GM13977 (cell line): ENCODE results near the gene UNC5B.
"Not testable (repeated sequence)": the region's sequence is repeated elsewhere in the genome, so short reads cannot be mapped to it uniquely, and the experiment has no call there.

ENCODE experiments used
- DNase-seq: peaks from one replicate; pipeline ENCODE4 v3.0.0; 2012; ENCODE audit warnings: low spot score
- in situ Hi-C: fragments of 300-500 bp; cut with MboI; formaldehyde crosslinking; loops from one replicate; pipeline ENCODE4 v1.12.0; 2022; ENCODE audit warnings: low sequenced_read_pairs, low pct_unique_long_range_greater_than_20kb, mixed read lengths, inconsistent platforms; ENCODE audit not compliant: unreplicated experiment
- TF ChIP-seq, protein P1 (sequence below): IDR thresholded peaks from 2 replicates; pipeline ENCODE4 v1.5.1; 2012; ENCODE audit warnings: mild to moderate bottlenecking, control low read depth; ENCODE audit not compliant: insufficient read depth; ENCODE audit errors: extremely low read depth, missing control alignments

UNC5B gene

DNA sequence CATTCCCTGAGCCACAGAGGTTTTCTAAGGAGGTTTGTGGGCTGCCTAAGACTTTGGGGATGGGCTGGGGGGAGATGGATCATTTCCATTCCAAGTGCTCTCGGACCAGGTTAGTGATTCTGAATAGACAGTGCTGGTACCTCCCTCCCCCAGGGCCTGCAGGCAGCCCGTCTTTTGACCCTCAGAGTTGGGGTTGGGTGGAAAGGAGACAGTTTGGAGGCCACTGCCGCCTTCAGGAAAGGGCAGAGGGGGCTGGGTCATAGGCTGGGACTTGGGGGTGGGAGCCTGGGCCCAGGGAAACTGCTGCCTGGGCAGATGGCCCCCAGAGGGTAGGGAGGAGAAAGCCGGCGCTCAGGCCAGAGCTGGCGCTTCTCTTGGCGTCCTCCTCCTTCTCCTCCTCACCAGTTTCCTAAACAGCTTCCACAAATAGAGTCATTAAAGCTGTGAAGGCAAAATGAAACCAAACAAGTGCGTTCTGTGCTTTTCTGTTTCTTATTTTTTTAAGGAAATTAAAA is 4.4 kb downstream of the UNC5B start:
- DNase-seq, result peak; percentile 29
- TF ChIP-seq, protein P1, sequence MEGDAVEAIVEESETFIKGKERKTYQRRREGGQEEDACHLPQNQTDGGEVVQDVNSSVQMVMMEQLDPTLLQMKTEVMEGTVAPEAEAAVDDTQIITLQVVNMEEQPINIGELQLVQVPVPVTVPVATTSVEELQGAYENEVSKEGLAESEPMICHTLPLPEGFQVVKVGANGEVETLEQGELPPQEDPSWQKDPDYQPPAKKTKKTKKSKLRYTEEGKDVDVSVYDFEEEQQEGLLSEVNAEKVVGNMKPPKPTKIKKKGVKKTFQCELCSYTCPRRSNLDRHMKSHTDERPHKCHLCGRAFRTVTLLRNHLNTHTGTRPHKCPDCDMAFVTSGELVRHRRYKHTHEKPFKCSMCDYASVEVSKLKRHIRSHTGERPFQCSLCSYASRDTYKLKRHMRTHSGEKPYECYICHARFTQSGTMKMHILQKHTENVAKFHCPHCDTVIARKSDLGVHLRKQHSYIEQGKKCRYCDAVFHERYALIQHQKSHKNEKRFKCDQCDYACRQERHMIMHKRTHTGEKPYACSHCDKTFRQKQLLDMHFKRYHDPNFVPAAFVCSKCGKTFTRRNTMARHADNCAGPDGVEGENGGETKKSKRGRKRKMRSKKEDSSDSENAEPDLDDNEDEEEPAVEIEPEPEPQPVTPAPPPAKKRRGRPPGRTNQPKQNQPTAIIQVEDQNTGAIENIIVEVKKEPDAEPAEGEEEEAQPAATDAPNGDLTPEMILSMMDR, result no peak

DNA sequence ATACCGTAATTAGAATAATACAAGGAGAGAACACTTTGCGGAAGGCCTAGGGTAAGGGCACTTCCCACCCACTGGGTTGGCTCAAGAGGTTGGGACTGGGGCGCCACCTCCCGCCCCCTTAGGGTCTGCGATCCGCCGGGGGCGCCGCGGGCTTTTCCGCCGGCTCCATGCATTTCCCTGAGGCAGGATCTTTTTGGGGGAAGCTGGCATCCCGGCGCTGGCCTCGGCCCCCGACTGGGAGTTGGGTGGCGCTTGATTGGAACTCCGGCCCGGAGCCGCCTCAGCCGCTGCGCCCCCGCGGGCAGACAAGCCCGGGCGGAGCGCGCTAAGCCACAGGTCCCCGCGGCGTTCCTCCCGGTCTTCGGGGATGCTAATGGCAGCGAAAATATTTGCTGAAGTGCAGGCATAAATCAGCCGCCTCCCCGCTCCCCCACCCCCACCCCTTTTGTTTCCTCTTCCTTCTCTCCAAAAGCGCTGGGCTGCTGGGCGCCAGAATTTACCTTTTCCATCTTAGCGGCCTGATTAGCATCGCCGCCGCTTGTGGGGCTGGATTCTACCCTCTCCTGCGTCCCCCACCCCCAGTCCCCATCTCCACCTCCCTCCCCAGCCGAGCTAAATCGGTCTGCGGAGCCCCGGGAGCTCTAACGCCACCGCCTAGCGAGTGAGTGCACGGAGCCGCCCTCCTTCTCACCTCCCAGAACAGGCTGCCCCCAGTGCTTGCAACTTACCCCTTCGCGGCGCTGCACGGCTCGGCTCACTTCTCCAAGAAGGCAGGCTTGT is 5.1 kb downstream of the UNC5B start:
- DNase-seq, result peak; percentile 53
- TF ChIP-seq, protein P1, result peak; percentile 9
- in situ Hi-C loops, result no loop called here

More for the DNA sequence above, 4.4 kb downstream of the UNC5B start:
- in situ Hi-C loops, result no loop called here

DNA sequence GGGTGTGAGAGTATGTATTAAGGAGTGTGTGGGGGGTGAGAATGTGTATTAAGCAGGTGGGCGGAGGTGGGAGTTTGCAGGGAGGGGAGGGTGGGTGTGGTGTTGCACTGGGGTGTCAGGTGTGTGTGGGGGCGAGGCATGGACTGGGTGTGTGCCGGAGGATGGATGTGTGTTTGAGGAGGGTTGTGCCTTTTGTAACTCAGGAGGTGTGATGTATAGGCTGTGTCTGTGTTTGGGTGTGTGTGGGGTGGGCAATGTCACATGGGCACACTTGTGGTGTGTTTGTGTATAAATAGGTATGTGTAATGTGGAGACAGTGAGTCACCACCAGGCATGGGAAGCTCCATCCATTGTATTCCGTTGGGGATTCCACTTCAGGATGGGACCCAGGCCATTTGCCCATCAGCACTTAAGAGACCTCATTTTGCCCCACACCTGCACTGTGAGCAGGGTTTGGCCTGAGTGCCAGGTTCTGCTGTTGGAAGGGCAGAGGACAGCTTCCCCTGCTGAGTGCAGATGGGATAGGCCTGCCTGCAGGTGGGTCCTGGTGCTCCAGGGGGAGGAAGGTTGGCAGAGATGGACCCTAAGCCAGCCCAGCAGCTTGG is 5.8 kb downstream of the UNC5B start:
- in situ Hi-C loops, result no loop called here
- TF ChIP-seq, protein P1, result no peak
- no peak for DNase-seq

DNA sequence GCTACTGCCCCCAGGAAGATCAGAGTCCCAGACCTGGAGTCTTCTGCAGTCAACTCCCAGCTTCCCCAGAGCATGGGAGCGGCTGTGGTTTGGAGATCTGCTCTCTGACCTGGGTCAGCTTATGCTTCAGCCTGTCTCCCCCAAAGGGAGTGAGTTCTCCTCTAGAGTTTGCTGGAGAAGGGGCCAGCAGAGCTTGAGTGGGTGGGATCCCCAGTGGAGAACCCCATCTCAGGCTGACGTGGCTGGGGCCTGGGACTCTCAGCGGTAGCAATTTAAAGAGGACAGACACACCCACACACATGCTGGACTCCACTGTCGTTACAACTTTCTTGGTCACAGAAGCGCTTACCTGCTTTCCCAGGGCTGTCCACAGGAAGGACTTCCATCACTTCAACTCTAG is 6.3 kb downstream of the UNC5B start:
- TF ChIP-seq, protein P1, result no peak
- DNase-seq, result no peak
- in situ Hi-C loops, result no loop called here

DNA sequence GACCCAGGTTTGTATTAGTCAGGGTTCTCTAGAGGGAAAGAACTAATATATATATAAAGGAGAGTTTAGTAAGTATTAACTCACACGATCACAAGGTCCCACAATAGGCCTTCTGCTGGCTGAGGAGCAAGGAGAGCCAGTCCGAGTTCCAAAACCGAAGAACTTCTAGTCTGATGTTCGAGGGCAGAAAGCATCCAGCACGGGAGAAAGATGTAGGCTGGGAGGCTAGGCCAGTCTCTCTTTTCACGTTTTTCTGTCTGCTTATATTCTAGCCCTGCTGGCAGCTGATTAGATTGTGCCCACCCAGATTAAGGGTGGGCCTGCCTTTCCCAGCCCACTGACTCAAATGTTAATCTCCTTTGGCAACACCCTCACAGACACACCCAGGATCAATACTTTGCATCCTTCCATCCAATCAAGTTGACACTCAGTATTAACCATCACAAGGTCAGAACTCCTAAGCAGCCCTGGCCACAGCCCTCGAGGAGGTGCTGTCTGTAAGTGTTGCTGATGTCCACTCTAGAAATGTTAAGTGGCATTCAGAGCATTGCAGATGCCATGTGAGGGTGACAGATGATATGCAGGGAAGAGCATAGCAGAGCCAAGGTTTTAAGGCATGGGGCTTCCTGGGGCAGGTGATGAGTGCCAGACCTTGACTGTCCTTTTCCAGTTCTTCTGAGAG is 7.0 kb downstream of the UNC5B start:
- DNase-seq, in situ Hi-C loops: not testable (repeated sequence)

DNA sequence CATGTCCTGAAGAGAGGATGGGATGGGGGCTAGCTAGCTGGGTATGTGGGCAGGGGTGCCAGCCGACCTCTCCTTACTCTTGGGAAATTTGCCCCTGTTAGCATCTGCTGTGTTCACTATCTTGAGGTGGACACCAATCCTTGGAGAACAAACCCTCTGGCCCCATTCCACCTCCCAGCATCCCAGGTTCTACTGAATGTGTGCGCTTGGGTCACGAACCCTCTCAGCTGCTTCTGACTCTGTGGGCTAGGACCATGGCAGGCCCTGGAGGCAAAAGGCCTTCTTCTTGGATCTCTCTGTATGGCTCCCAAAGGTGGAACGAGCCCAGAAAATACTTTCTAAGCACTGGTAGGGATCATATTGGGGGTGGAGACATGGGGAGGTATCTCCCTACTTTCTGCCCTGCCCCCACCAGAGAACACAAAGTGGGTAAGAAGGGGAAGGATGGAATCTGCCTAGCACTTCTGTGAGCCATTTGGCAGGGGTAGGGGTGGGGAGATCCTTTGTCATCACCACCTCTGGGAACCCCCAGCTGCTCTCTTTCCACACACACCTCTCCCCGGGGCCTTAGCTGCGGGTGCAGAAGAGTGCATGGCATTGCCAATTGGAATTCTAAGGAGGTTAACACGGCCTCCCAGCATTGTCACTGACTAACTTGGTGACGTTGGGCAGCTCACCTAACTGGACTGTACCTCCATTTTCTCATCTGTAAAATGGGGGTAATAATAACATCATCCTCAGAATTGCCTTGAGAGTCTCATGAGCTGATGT is 7.7 kb downstream of the UNC5B start:
- TF ChIP-seq, protein P1, result no peak
- DNase-seq, result no peak
- in situ Hi-C loops, result no loop called here
